Spleen (tissue), 11 donors: ENCODE measurements around the gene ENOX2. TPM values are rescaled to one million over a fixed set of nuclear protein-coding genes. Genes with fewer than 3 reads are reported as not detected.

Experiments
- DNase-seq: peaks from one replicate; pipeline ENCODE4 v3.0.0-alpha.2; 2020
- H3K27ac ChIP-seq, 8 donors: fragments of 200-600 bp; sonication (generic) in 7 of 8; 1 replicate in 4 of 8; 2 replicates in 4 of 8; pipeline versions ENCODE4 v1.5.0 to v1.8.0; 2016 to 2021; ENCODE audit warnings: inconsistent platforms in 4 of 8, mild to moderate bottlenecking in 4 of 8, moderate library complexity in 1 of 8
- H3K27me3 ChIP-seq, 7 donors: fragments of 200-600 bp; sonication (generic) in 6 of 7; replicated peaks in 1 of 7; 1 replicate in 4 of 7; 2 replicates in 3 of 7; pipeline versions ENCODE4 v1.5.0 to v1.8.0; 2016 to 2021; ENCODE audit warnings: inconsistent platforms in 3 of 7, mild to moderate bottlenecking in 1 of 7
- H3K36me3 ChIP-seq, 6 donors: fragments of 200-600 bp; sonication (generic) in 5 of 6; 1 replicate in 4 of 6; 2 replicates in 2 of 6; pipeline versions ENCODE4 v1.5.0 to v1.8.0; 2016 to 2021; ENCODE audit warnings: inconsistent platforms in 2 of 6
- H3K4me1 ChIP-seq, 6 donors: fragments of 200-600 bp; sonication (generic) in 5 of 6; 1 replicate in 3 of 6; 2 replicates in 3 of 6; pipeline versions ENCODE4 v1.5.0 to v1.8.0; 2016 to 2021; ENCODE audit warnings: inconsistent platforms in 3 of 6
- H3K4me3 ChIP-seq, 8 donors: fragments of 200-600 bp; sonication (generic) in 7 of 8; 1 replicate in 4 of 8; 2 replicates in 4 of 8; pipeline versions ENCODE4 v1.5.0 to v1.8.0; 2016 to 2021; ENCODE audit warnings: inconsistent platforms in 4 of 8, mild to moderate bottlenecking in 4 of 8, moderate library complexity in 2 of 8
- H3K9me3 ChIP-seq, 8 donors: fragments of 200-600 bp; sonication (generic) in 7 of 8; 1 replicate in 4 of 8; 2 replicates in 4 of 8; pipeline versions ENCODE4 v1.5.0 to v1.8.0; 2016 to 2021; ENCODE audit warnings: inconsistent platforms in 4 of 8
- POLR2A ChIP-seq, 3 donors: fragments of 450-650 bp; IDR thresholded peaks; one replicate each; pipeline ENCODE4 v1.5.1; 2017; ENCODE audit warnings: antibody characterized with exemption in 3 of 3, mild to moderate bottlenecking in 1 of 3
- POLR2AphosphoS5 ChIP-seq, 3 donors: sonication (generic); formaldehyde crosslinking; IDR thresholded peaks; one replicate each; pipeline ENCODE4 v1.5.1; 2017; ENCODE audit warnings: antibody characterized with exemption in 3 of 3
- WGBS, 5 donors: extraction: QIAGEN DNeasy Blood & Tissue Kit in 3 of 5; methylation state at CpG; one replicate each; pipeline versions ENCODE4 v1.1.5 to v1.1.7; 2013 to 2018; 5-methylcytosine and 5-hydroxymethylcytosine counted together
- intact Hi-C: fragments of 100-400 bp; cut with DNase I; formaldehyde crosslinking; loops from one replicate; pipeline ENCODE4 v1.15.0; 2023; ENCODE audit warnings: low total_unique reads
- polyA plus RNA-seq, 3 donors: library from polyadenylated mRNA; stranded (reverse); fragments of 200-250 nt; gene quantifications; one replicate each; pipeline ENCODE4 v1.2.1, GENCODE V29; 2013
- total RNA-seq, 7 donors: library from RNA; depleted of rRNA in 3 of 7; stranded (reverse); fragments of >200 nt in 3 of 7; fragmentation: NEBNext Ultra II Directional in 4 of 7; extraction: Animal tissue kit (Norgen Biotek cat#: 25700) in 4 of 7; gene quantifications; one replicate each; pipeline versions ENCODE4 v1.1.0 to v1.2.1, GENCODE V29; 2016 to 2021
- TF ChIP-seq, protein P1 (sequence below), 11 experiments: fragments of 200-600 bp in 7 of 11; fragments of 450-650 bp in 4 of 11; sonication (generic) in 4 of 11; IDR thresholded peaks in 8 of 11; conservative IDR thresholded peaks in 3 of 11; 1 replicate in 7 of 11; 2 replicates in 4 of 11; pipeline versions ENCODE4 v1.4.0 to v1.8.0; 2016 to 2021; ENCODE audit warnings: antibody characterized with exemption in 11 of 11, inconsistent platforms in 4 of 11, mild to moderate bottlenecking in 1 of 11
- donor health status: healthy with polysubstance abuse.
- donor health status: DM: no; HTN: no; CAD: no; lungs with moderate emphysema.
- donor health status: DM: no; HTN: no; CAD: no.
- donor health status: Bipolar disorder and iron deficiency.
- donor health status: healthy.
- donor health status: DM: no; HTN: no; CAD: no.
- donor health status: DM: yes; HTN: yes; CAD: no.

The ENOX2 gene
- total and polyA plus RNA-seq, 10 donors, result 5.2 to 30.0 (median 17.4) TPM

DNA sequence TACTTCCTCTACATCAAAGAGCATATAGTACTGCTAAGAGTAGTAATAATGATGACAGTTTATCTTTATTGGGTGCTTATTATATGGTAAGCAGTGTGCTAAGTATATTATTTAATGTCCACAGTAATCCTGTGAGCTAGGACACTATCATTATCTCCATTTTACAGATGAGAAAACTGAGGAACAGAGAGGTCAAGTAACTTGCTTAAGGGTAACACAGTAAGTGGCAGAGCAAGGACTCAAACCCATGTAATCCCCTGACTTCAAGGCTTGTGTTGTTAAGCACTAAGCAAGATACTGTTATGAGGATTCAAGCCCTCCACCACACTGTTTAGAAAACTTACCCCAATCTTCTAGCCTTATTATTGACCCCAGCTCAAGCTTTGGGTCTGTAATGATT lies 202.4 kb downstream of the ENOX2 start:
- Histone ChIP-seq H3K27me3 (no peaks in the 10 kb centered on the region), H3K36me3 (peaks cover 0 to 8% (median 0%) of the 10 kb centered on the region in 6 donors), H3K4me3 (no peak overlapping the region), H3K4me1 (no peaks in the 10 kb centered on the region), H3K27ac (no peak overlapping the region), H3K9me3 (no peaks in the 10 kb centered on the region)
- intact Hi-C loops, result no loop called here
- no peak for DNase-seq
- TF ChIP-seq, protein P1, sequence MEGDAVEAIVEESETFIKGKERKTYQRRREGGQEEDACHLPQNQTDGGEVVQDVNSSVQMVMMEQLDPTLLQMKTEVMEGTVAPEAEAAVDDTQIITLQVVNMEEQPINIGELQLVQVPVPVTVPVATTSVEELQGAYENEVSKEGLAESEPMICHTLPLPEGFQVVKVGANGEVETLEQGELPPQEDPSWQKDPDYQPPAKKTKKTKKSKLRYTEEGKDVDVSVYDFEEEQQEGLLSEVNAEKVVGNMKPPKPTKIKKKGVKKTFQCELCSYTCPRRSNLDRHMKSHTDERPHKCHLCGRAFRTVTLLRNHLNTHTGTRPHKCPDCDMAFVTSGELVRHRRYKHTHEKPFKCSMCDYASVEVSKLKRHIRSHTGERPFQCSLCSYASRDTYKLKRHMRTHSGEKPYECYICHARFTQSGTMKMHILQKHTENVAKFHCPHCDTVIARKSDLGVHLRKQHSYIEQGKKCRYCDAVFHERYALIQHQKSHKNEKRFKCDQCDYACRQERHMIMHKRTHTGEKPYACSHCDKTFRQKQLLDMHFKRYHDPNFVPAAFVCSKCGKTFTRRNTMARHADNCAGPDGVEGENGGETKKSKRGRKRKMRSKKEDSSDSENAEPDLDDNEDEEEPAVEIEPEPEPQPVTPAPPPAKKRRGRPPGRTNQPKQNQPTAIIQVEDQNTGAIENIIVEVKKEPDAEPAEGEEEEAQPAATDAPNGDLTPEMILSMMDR (IDR thresholded peaks at IDR 0.05 in 8 of 11, conservative IDR thresholded peaks at IDR 0.05 in 3 of 11), result no peak
- TF ChIP-seq POLR2A (IDR thresholded peaks at IDR 0.05), result no peak

DNA sequence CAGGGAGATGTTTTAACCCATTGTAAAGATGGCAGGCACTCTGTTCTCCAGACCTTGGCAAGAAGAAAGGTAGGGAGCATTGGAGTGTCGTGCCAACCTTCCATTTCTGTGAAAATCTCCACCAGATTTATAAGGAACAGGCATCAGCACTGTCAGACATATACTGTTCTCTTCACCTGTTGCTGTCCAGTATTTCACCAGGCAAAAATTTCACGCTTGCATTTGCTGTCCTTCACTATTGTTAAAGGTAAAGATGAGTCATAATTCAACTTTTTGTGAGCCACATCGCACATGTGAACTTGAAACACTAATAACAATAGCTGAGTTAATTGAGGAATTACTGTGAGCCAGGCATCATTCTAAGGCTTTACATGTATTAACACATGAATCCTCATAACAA lies 203.4 kb downstream of the ENOX2 start:
- H3K4me1 ChIP-seq, result no peaks in the 10 kb centered on the region
- H3K36me3 ChIP-seq, result peaks cover 0 to 8% (median 0%) of the 10 kb centered on the region in 6 donors
- intact Hi-C loops, result no loop called here
- H3K9me3 ChIP-seq, result no peaks in the 10 kb centered on the region
- 66 to 100% (median 88%) methylated on average over 2 to 3 of the region's 3 CpGs for WGBS, 5 donors
- no peak for DNase-seq
- H3K27me3 ChIP-seq, result no peaks in the 10 kb centered on the region
- H3K4me3 ChIP-seq, result no peak overlapping the region
- TF ChIP-seq POLR2A (IDR thresholded peaks at IDR 0.05), result no peak
- no peak overlapping the region for H3K27ac ChIP-seq

DNA sequence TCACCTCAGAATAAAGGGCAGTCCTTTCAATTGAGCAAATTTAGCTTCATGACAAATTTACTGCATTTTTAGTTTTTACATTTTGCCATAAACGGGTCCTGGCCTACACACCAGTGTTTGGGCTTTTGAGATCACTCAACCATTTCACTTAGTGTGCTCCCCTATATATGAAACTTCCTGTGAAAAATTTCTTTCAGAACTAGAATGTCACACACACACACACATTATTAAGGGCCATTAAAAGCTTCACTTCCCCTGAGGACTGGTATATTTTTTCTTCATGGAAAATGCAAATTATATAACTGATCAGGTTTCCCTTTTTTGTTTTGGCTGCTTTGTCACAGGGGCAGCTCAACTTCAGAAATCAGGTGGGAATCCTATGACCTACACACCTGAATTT lies 206.5 kb downstream of the ENOX2 start:
- Histone ChIP-seq H3K27ac (no peak overlapping the region), H3K36me3 (peaks cover 0 to under 1% (median 0%) of the 10 kb centered on the region in 6 donors), H3K4me3 (no peak overlapping the region), H3K9me3 (no peaks in the 10 kb centered on the region), H3K27me3 (no peaks in the 10 kb centered on the region), H3K4me1 (no peaks in the 10 kb centered on the region)
- TF ChIP-seq POLR2AphosphoS5 (IDR thresholded peaks at IDR 0.05) (no peak), POLR2A (IDR thresholded peaks at IDR 0.05) (no peak)
- TF ChIP-seq, protein P1 (IDR thresholded peaks at IDR 0.05 in 8 of 11, conservative IDR thresholded peaks at IDR 0.05 in 3 of 11), result no peak
- WGBS, 5 donors, result 48 to 72% (median 61%) methylated on average over 1 of the region's 1 CpG
- intact Hi-C loops, result no loop called here
- no peak for DNase-seq

DNA sequence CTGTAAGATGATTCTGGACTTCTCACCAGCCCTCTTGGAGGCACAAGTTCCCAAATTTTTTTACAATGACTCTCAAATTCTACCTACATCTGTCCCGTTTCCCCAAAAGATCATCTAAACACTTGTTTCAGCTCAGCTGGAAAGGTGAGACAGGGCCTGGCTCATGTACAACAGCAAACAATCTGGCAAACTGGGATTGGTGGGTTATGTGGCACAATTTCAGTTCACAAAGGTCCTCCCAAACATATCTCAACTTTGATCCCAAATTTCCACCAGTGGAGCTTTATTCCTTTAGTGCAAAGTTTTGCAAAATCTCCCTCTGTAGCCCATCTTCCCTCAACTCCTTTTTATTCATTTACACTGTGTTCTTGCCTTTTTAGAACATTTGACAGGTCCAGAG lies 207.1 kb downstream of the ENOX2 start:
- H3K9me3 ChIP-seq, result no peaks in the 10 kb centered on the region
- DNase-seq, result no peak
- H3K4me3 ChIP-seq, result no peak overlapping the region
- WGBS, 5 donors, result 81 to 100% (median 93%) methylated on average over 1 of the region's 1 CpG
- no peak overlapping the region for H3K27ac ChIP-seq
- TF ChIP-seq POLR2AphosphoS5 (IDR thresholded peaks at IDR 0.05), result no peak
- intact Hi-C loops, result no loop called here
- no peaks in the 10 kb centered on the region for H3K27me3 ChIP-seq
- no peaks in the 10 kb centered on the region for H3K4me1 ChIP-seq
- H3K36me3 ChIP-seq, result no peaks in the 10 kb centered on the region

DNA sequence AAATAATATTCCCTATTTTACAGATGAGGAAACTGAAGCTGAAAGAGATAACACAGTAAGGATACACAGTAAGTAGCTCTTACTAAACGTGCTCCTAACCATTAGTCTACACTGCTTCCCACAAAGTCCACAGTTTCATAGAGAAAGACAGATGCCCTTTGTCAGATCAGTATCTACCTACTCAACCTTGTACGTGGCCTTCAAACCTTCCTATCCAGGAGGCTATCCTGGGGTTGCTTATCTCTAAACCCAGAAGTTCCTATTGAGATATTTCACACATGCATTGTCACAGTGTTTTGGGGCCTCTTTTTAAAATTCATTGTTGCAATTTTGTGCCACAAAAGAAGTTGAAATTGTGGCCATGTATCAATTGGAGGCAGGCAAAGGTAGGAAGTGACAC lies 208.0 kb downstream of the ENOX2 start:
- H3K27ac ChIP-seq, result no peak overlapping the region
- no peaks in the 10 kb centered on the region for H3K36me3 ChIP-seq
- H3K4me1 ChIP-seq, result no peaks in the 10 kb centered on the region
- H3K4me3 ChIP-seq, result no peak overlapping the region
- H3K27me3 ChIP-seq, result no peaks in the 10 kb centered on the region
- WGBS, 5 donors, result 25 to 60% (median 43%) methylated on average over 2 of the region's 2 CpGs
- TF ChIP-seq POLR2A (IDR thresholded peaks at IDR 0.05), result no peak
- TF ChIP-seq, protein P1 (IDR thresholded peaks at IDR 0.05 in 8 of 11, conservative IDR thresholded peaks at IDR 0.05 in 3 of 11), result no peak
- TF ChIP-seq POLR2AphosphoS5 (IDR thresholded peaks at IDR 0.05), result no peak
- DNase-seq, result no peak
- intact Hi-C loops, result no loop called here
- H3K9me3 ChIP-seq, result no peaks in the 10 kb centered on the region
